Heart left ventricle (tissue), 16 donors: ENCODE results near the gene KLF9. TPM values are rescaled to one million over a fixed set of nuclear protein-coding genes. Genes with fewer than 3 reads are reported as not detected.
A peak's percentile ranks its signal among the peaks of the same experiment; 100 is the strongest.

ENCODE experiments used
- ATAC-seq, 4 donors: fragments of 200-7000 bp; cut with Tn5 transposase; one replicate each; pipeline ENCODE4 v1.9.1; 2020 to 2022; ENCODE audit warnings: moderate library complexity in 4 of 4, mild to moderate bottlenecking in 3 of 4, moderate number of reproducible peaks in 1 of 4
- DNase-seq, 5 donors: peaks; one replicate each; pipeline ENCODE4 v3.0.0-alpha.2; 2020
- H3K27ac ChIP-seq, 12 donors: fragments of 200-600 bp; sonication (generic) in 4 of 12; one replicate each; pipeline versions ENCODE4 v1.5.0 to v1.8.0; 2016 to 2022; ENCODE audit warnings: mild to moderate bottlenecking in 2 of 12
- H3K27me3 ChIP-seq, 9 donors: fragments of 200-600 bp; sonication (generic) in 2 of 9; one replicate each; pipeline versions ENCODE4 v1.5.1 to v1.8.0; 2016 to 2022; ENCODE audit warnings: mild to moderate bottlenecking in 3 of 9
- H3K36me3 ChIP-seq, 9 donors: fragments of 200-600 bp; sonication (generic) in 2 of 9; one replicate each; pipeline versions ENCODE4 v1.5.0 to v1.8.0; 2018 to 2022; ENCODE audit warnings: mild to moderate bottlenecking in 2 of 9
- H3K4me1 ChIP-seq, 12 donors: fragments of 200-600 bp; sonication (generic) in 4 of 12; one replicate each; pipeline versions ENCODE4 v1.5.0 to v1.8.0; 2016 to 2022; ENCODE audit warnings: mild to moderate bottlenecking in 3 of 12
- H3K4me3 ChIP-seq, 12 donors: fragments of 200-600 bp; sonication (generic) in 4 of 12; one replicate each; pipeline versions ENCODE4 v1.5.0 to v1.8.0; 2017 to 2022; ENCODE audit warnings: mild to moderate bottlenecking in 9 of 12, moderate library complexity in 4 of 12
- H3K9me3 ChIP-seq, 12 donors: fragments of 200-600 bp; sonication (generic) in 4 of 12; one replicate each; pipeline versions ENCODE4 v1.5.0 to v1.8.0; 2016 to 2022; ENCODE audit warnings: mild to moderate bottlenecking in 1 of 12
- CTCF ChIP-seq, 12 donors: fragments of 200-600 bp; sonication (generic) in 4 of 12; IDR thresholded peaks; one replicate each; pipeline versions ENCODE4 v1.5.0 to v1.8.0; 2018 to 2022; ENCODE audit warnings: antibody characterized with exemption in 12 of 12, mild to moderate bottlenecking in 5 of 12
- POLR2A ChIP-seq, 2 donors: fragments of 450-650 bp; IDR thresholded peaks; one replicate each; pipeline ENCODE4 v1.6.1; 2017; ENCODE audit warnings: antibody characterized with exemption in 2 of 2, mild to moderate bottlenecking in 2 of 2, moderate library complexity in 2 of 2
- WGBS, 4 donors: extraction: QIAGEN DNeasy Blood & Tissue Kit in 2 of 4; methylation state at CpG; one replicate each; pipeline versions ENCODE4 v1.1.5 to v1.1.7; 2013 to 2018; 5-methylcytosine and 5-hydroxymethylcytosine counted together
- intact Hi-C, 10 donors: fragments of 100-400 bp; cut with DNase I; formaldehyde crosslinking; loops; one replicate each; pipeline versions ENCODE4 v1.11.1 to v1.14.2; 2022
- polyA plus RNA-seq, 2 donors: library from polyadenylated mRNA; stranded (reverse); fragments of 200-250 nt; gene quantifications; one replicate each; pipeline ENCODE4 v1.2.3, GENCODE V29; 2013
- total RNA-seq, 9 donors: library from RNA; depleted of rRNA in 2 of 9; stranded (reverse); fragments of >200 nt in 2 of 9; fragmentation: NEBNext Ultra II Directional in 3 of 9; extraction: Animal tissue kit (Norgen Biotek cat#: 25700) in 3 of 9; gene quantifications; one replicate each; pipeline versions ENCODE4 v1.1.0 to v1.2.4, GENCODE V29; 2016 to 2023
- donor health status: ischemic (EF 13 %, LVEDD 7.1; RV severe dilation, severe dysfunction).
- donor health status: healthy with polysubstance abuse.
- donor health status: DM: no; HTN: yes; CAD: no.
- donor health status: DM: no; HTN: no; CAD: no.
- donor health status: ischemic (EF 25% LVEDD 6.9; RV normal size, moderate dysfunction).
- donor health status: ischemic (EF 25% LVEDD 5.7; RV mildly dilated, moderate dysfunction).
- donor health status: healthy.
- donor health status: DM: yes; HTN: yes; CAD: no.
- donor health status: ischemic (EF 35%, LVEDD 5.7; RV mildly dilated, moderate dysfunction).
- donor health status: nonischemic (EF 11% LVEDD 7.7; RV severe dilation, severe dysfunction).
- donor health status: DM: yes; HTN: yes; CAD: no.
- donor health status: PGD.
- donor health status: ischemic (EF 29% LVEDD 5.4; RV normal size, mild dysfunction).
- donor health status: nonischemic (EF 23%, LVEDD 6.1; RV moderate dilation, normal function).

Gene KLF9
- total and polyA plus RNA-seq, 11 donors: 25.8 to 74.8 (median 46.0) TPM

DNA sequence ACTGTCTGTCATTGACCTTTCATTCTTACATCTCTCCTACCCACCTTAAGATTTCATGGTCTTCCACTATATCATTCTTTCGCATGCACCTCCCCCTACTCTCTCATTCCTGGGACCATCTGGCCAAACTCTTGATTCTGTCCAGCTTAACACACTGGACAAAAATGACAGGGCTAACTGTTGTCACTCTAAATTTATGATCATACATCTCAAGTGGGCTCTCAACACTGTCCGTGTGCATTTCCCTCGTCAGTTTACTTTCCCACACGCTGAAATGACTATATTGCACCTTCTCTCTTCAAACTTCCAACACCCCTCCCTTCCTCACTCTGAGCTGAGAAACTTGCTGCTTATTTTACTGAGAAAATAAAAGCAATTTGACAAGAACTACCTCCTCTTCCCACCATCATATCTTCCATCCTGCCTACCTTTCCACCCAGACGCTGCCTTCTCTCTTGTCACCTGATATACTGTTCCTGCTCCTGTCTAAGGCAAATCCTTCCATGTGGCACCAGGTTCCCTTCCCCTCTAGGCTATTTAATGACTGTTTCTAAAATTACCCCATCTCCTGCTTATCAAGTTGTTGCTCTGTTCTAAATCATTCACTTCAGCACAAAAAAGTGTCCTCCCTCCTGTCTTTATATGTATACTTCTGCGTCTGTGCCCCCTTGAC, 8.1 kb upstream of the KLF9 start:
- ATAC-seq: no peak
- Histone ChIP-seq H3K36me3 (no peaks in the 10 kb centered on the region), H3K4me1 (peaks cover 17 to 39% (median 32%) of the 10 kb centered on the region in 12 donors), H3K4me3 (no peak overlapping the region), H3K27ac (peak overlapping the region; percentile 98 to 100 (median 100)), H3K9me3 (no peaks in the 10 kb centered on the region), H3K27me3 (no peaks in the 10 kb centered on the region)
- TF ChIP-seq POLR2A (IDR thresholded peaks at IDR 0.05): no peak
- no peak for TF ChIP-seq CTCF (IDR thresholded peaks at IDR 0.05)
- WGBS, 4 donors: 46 to 49% (median 48%) methylated on average over 6 of the region's 6 CpGs
- intact Hi-C loops: loop anchor here in 3 of 10 donors (5.0 kb wide), 3 partner anchors 45 to 165 kb away; no protein-coding TSS in a partner anchor
- DNase-seq: no peak

- Histone ChIP-seq H3K36me3 (no peaks in the 10 kb centered on the region), H3K4me3 (peak overlapping the region in 11 of 12 donors; percentile 28 to 81 (median 62)), H3K9me3 (no peaks in the 10 kb centered on the region), H3K27ac (peak overlapping the region; percentile 98 to 100 (median 100)), H3K27me3 (no peaks in the 10 kb centered on the region), H3K4me1 (peaks cover 17 to 49% (median 40%) of the 10 kb centered on the region in 12 donors)
- intact Hi-C loops: loop anchor here in 7 of 10 donors (2.0 to 5.0 kb wide), 7 partner anchors 17 to 179 kb away; no protein-coding TSS in a partner anchor
- TF ChIP-seq CTCF (IDR thresholded peaks at IDR 0.05): no peak
- TF ChIP-seq POLR2A (IDR thresholded peaks at IDR 0.05): no peak
- DNase-seq (peak in 2 of 5 donors; percentile 39 to 41), ATAC-seq (no peak)
- WGBS, 4 donors: 20 to 37% (median 26%) methylated on average over 8 to 9 of the region's 9 CpGs
Measured at GRCh38 chr9:70421272-70422180, 7.1 kb upstream of the KLF9 start.

- Histone ChIP-seq H3K4me1 (peaks cover 18 to 58% (median 44%) of the 10 kb centered on the region in 12 donors), H3K36me3 (no peaks in the 10 kb centered on the region), H3K27ac (peak overlapping the region; percentile 98 to 100 (median 100)), H3K27me3 (no peaks in the 10 kb centered on the region), H3K9me3 (no peaks in the 10 kb centered on the region), H3K4me3 (peak overlapping the region; percentile 9 to 81 (median 58))
- 1% methylated on average over 24 to 32 of the region's 32 CpGs for WGBS, 4 donors
- peak; percentile 51 to 68 (median 56) for ATAC-seq
- no peak for TF ChIP-seq CTCF (IDR thresholded peaks at IDR 0.05)
- TF ChIP-seq POLR2A (IDR thresholded peaks at IDR 0.05): peak in 1 of 2 donors; percentile 78
- intact Hi-C loops: loop anchor here in 9 of 10 donors (1.0 to 5.0 kb wide), 10 partner anchors 8 to 180 kb away; no protein-coding TSS in a partner anchor
- peak; percentile 95 to 97 (median 96) for DNase-seq
Measured at GRCh38 chr9:70420441-70421271, 6.2 kb upstream of the KLF9 start.
